ENCODE measurements around the gene NCKIPSD.

NCKIPSD gene

GRCh38 chr3:48678566-48679380 lies 6.9 kb downstream of the NCKIPSD start:
- DNase-seq (ENCODE audit: low read depth in 2 of 2) = no peak

- DNase-seq (ENCODE audit: low read depth in 2 of 2) = no peak
Measured at GRCh38 chr3:48678056-48678455, 7.7 kb downstream of the NCKIPSD start.

- no peak for DNase-seq (ENCODE audit: low read depth in 2 of 2)
Measured at GRCh38 chr3:48674505-48674904, 11.2 kb downstream of the NCKIPSD start.

- no peak for DNase-seq (ENCODE audit: low read depth in 2 of 2)
Measured at GRCh38 chr3:48672522-48672921, 13.2 kb downstream of the NCKIPSD start.

- no peak for DNase-seq (ENCODE audit: low read depth in 2 of 2)
Measured at GRCh38 chr3:48664929-48665328, 20.8 kb downstream of the NCKIPSD start.

GRCh38 chr3:48664313-48664644 lies 21.4 kb downstream of the NCKIPSD start:
- DNase-seq (ENCODE audit: low read depth in 2 of 2) = no peak

- peak; percentile 58 to 76 for DNase-seq (ENCODE audit: low read depth in 2 of 2)
Measured at GRCh38 chr3:48663489-48664312, 22.0 kb downstream of the NCKIPSD start.

- peak in 1 of 2 donors; percentile 31 for DNase-seq (ENCODE audit: low read depth in 2 of 2)
Measured at GRCh38 chr3:48662753-48663488, 22.8 kb downstream of the NCKIPSD start, which contains the start of gene CELSR3. CELSR3 (minus strand) TSS chr3:48662886; CDS start chr3:48662634, 252 bp downstream.

- DNase-seq (ENCODE audit: low read depth in 2 of 2) = no peak
Measured at GRCh38 chr3:48662145-48662752, 23.5 kb downstream of the NCKIPSD start.

GRCh38 chr3:48661501-48662144 lies 24.1 kb downstream of the NCKIPSD start:
- peak; percentile 52 to 53 for DNase-seq (ENCODE audit: low read depth in 2 of 2)

GRCh38 chr3:48660800-48661400 lies 24.8 kb downstream of the NCKIPSD start:
- no peak for DNase-seq (ENCODE audit: low read depth in 2 of 2)

GRCh38 chr3:48656841-48657281 lies 28.9 kb downstream of the NCKIPSD start:
- no peak for DNase-seq (ENCODE audit: low read depth in 2 of 2)

- peak; percentile 71 to 80 for DNase-seq (ENCODE audit: low read depth in 2 of 2)
Measured at GRCh38 chr3:48656061-48656840, 29.5 kb downstream of the NCKIPSD start.

GRCh38 chr3:48655606-48656005 lies 30.1 kb downstream of the NCKIPSD start:
- DNase-seq (ENCODE audit: low read depth in 2 of 2) = peak in 1 of 2 donors; percentile 59

GRCh38 chr3:48655063-48655462 lies 30.7 kb downstream of the NCKIPSD start:
- DNase-seq (ENCODE audit: low read depth in 2 of 2) = no peak

- DNase-seq (ENCODE audit: low read depth in 2 of 2) = no peak
Measured at GRCh38 chr3:48652923-48653715, 32.6 kb downstream of the NCKIPSD start.

GRCh38 chr3:48651771-48652170 lies 33.9 kb downstream of the NCKIPSD start:
- no peak for DNase-seq (ENCODE audit: low read depth in 2 of 2)

- no peak for DNase-seq (ENCODE audit: low read depth in 2 of 2)
Measured at GRCh38 chr3:48650723-48651122, 35.0 kb downstream of the NCKIPSD start.

Data from activated CD8-positive, alpha-beta memory T cell treated with anti-CD3 and anti-CD28 coated beads for 4 hours (primary cell).